ENCODE results near the gene TRIO.
A peak's percentile ranks its signal among the peaks of the same experiment; 100 is the strongest.

The TRIO gene

GRCh38 chr5:14270209-14270702 is 127.1 kb downstream of the TRIO start:
- DNase-seq: peak; percentile 84 to 85

- DNase-seq: no peak
These were observed 129.5 kb downstream of the TRIO start for GRCh38 chr5:14272548-14273205.

- no peak for DNase-seq
These were observed 130.1 kb downstream of the TRIO start for GRCh38 chr5:14273207-14273767.

- no peak for DNase-seq
These were observed 133.2 kb downstream of the TRIO start for GRCh38 chr5:14276380-14276779.

- DNase-seq: no peak
These were observed 134.5 kb downstream of the TRIO start for GRCh38 chr5:14277385-14278320.

- DNase-seq: no peak
These were observed 137.2 kb downstream of the TRIO start for GRCh38 chr5:14280294-14280854.

- no peak for DNase-seq
These were observed 138.6 kb downstream of the TRIO start for GRCh38 chr5:14281746-14282181.

GRCh38 chr5:14283139-14283538 is 140.0 kb downstream of the TRIO start:
- DNase-seq: no peak

- DNase-seq: no peak
These were observed 141.4 kb downstream of the TRIO start for GRCh38 chr5:14284392-14285148.

GRCh38 chr5:14286007-14286406 is 142.9 kb downstream of the TRIO start:
- no peak for DNase-seq

GRCh38 chr5:14286574-14287421 is 143.7 kb downstream of the TRIO start:
- no peak for DNase-seq

- no peak for DNase-seq
These were observed 149.9 kb downstream of the TRIO start for GRCh38 chr5:14292766-14293658.

- DNase-seq: no peak
These were observed 152.5 kb downstream of the TRIO start for GRCh38 chr5:14295610-14296009.

- peak; percentile 85 to 93 for DNase-seq
These were observed 153.6 kb downstream of the TRIO start for GRCh38 chr5:14296533-14297331.

GRCh38 chr5:14297697-14298096 is 154.6 kb downstream of the TRIO start:
- no peak for DNase-seq

GRCh38 chr5:14298126-14298847 is 155.1 kb downstream of the TRIO start:
- no peak for DNase-seq

GRCh38 chr5:14299666-14300065 is 156.5 kb downstream of the TRIO start:
- DNase-seq: no peak

GRCh38 chr5:14301186-14301585 is 158.0 kb downstream of the TRIO start:
- DNase-seq: no peak

- no peak for DNase-seq
These were observed 159.2 kb downstream of the TRIO start for GRCh38 chr5:14302330-14302729.

Data from NCI-H2081 (cell line).